Measurements from ENCODE around the gene TLK2.

The TLK2 gene

GRCh38 chr17:62614142-62614541 lies 135.5 kb downstream of the TLK2 start:
- Histone ChIP-seq H2BK12ac (ENCODE audit: low read length) (no peak overlapping the region), H3K23ac (ENCODE audit: low read depth, low read length, poor library complexity) (no peak overlapping the region), H4K91ac (ENCODE audit: low read depth, low read length, poor library complexity) (no peak overlapping the region), H3K27me3 (ENCODE audit: control insufficient read depth in 3 of 3, insufficient read depth in 3 of 3, low read depth in 1 of 3, low read length in 3 of 3) (no peaks in the 10 kb centered on the region), H4K8ac (ENCODE audit: low read depth, low read length) (no peak overlapping the region), H3K4me3 (ENCODE audit: low read length in 2 of 2) (no peak overlapping the region), H3K79me1 (ENCODE audit: low read depth, low read length) (no peaks in the 10 kb centered on the region), H2AK5ac (ENCODE audit: low read depth, low read length) (no peak overlapping the region), H3K14ac (ENCODE audit: low read length) (no peak overlapping the region), H3K9me3 (replicated peaks in 1 of 2; ENCODE audit: control insufficient read depth in 2 of 2, insufficient read depth in 1 of 2, low read depth in 1 of 2, low read length in 2 of 2) (no peaks in the 10 kb centered on the region), H2BK5ac (ENCODE audit: low read length) (no peak overlapping the region), H2BK120ac (ENCODE audit: low read depth, low read length) (no peak overlapping the region), H3K9ac (ENCODE audit: low read depth, low read length, poor library complexity) (no peak overlapping the region), H3K36me3 (replicated peaks in 1 of 2; ENCODE audit: control insufficient read depth in 2 of 2, insufficient read depth in 2 of 2, low read length in 2 of 2) (peaks cover 24 to 67% of the 10 kb centered on the region in 2 donors), H3K4me2 (ENCODE audit: insufficient read depth, low read length, poor library complexity, severe bottlenecking) (no peak overlapping the region), H3K27ac (replicated peaks; ENCODE audit: low read length) (no peak overlapping the region), H3K4me1 (ENCODE audit: control insufficient read depth in 2 of 2, insufficient read depth in 1 of 2, low read depth in 1 of 2, low read length in 2 of 2) (peaks cover 14 to 25% of the 10 kb centered on the region in 2 donors), H3K18ac (ENCODE audit: low read length) (no peak overlapping the region), H2BK15ac (ENCODE audit: low read length) (no peak overlapping the region), H3K4ac (ENCODE audit: low read length) (no peak overlapping the region), H2AFZ (ENCODE audit: low read length) (no peak overlapping the region)
- WGBS, 2 donors (ENCODE audit: extremely low coverage in 2 of 2, insufficient read length in 2 of 2, insufficient replicate concordance in 1 of 2): no CpG with 5 or more reads among the region's 6 CpGs
- no peak for DNase-seq (ENCODE audit: low spot score)

GRCh38 chr17:62615503-62615902 lies 136.9 kb downstream of the TLK2 start:
- H2BK120ac ChIP-seq (ENCODE audit: low read depth, low read length): no peak overlapping the region
- no peak overlapping the region for H4K8ac ChIP-seq (ENCODE audit: low read depth, low read length)
- no peaks in the 10 kb centered on the region for H3K79me1 ChIP-seq (ENCODE audit: low read depth, low read length)
- H3K4me3 ChIP-seq (ENCODE audit: low read length in 2 of 2): no peak overlapping the region
- H3K4me2 ChIP-seq (ENCODE audit: insufficient read depth, low read length, poor library complexity, severe bottlenecking): no peak overlapping the region
- no peak overlapping the region for H2BK15ac ChIP-seq (ENCODE audit: low read length)
- no peak overlapping the region for H3K4ac ChIP-seq (ENCODE audit: low read length)
- no peak overlapping the region for H2AK5ac ChIP-seq (ENCODE audit: low read depth, low read length)
- H4K91ac ChIP-seq (ENCODE audit: low read depth, low read length, poor library complexity): no peak overlapping the region
- H2BK5ac ChIP-seq (ENCODE audit: low read length): no peak overlapping the region
- no peaks in the 10 kb centered on the region for H3K9me3 ChIP-seq (replicated peaks in 1 of 2; ENCODE audit: control insufficient read depth in 2 of 2, insufficient read depth in 1 of 2, low read depth in 1 of 2, low read length in 2 of 2)
- no peak overlapping the region for H3K18ac ChIP-seq (ENCODE audit: low read length)
- no peak overlapping the region for H3K23ac ChIP-seq (ENCODE audit: low read depth, low read length, poor library complexity)
- peaks cover 14 to 54% of the 10 kb centered on the region in 2 donors for H3K36me3 ChIP-seq (replicated peaks in 1 of 2; ENCODE audit: control insufficient read depth in 2 of 2, insufficient read depth in 2 of 2, low read length in 2 of 2)
- no peak overlapping the region for H2AFZ ChIP-seq (ENCODE audit: low read length)
- H2BK12ac ChIP-seq (ENCODE audit: low read length): no peak overlapping the region
- H3K9ac ChIP-seq (ENCODE audit: low read depth, low read length, poor library complexity): no peak overlapping the region
- H3K27ac ChIP-seq (replicated peaks; ENCODE audit: low read length): no peak overlapping the region
- no CpG with 5 or more reads among the region's 4 CpGs for WGBS, 2 donors (ENCODE audit: extremely low coverage in 2 of 2, insufficient read length in 2 of 2, insufficient replicate concordance in 1 of 2)
- no peak overlapping the region for H3K14ac ChIP-seq (ENCODE audit: low read length)
- H3K4me1 ChIP-seq (ENCODE audit: control insufficient read depth in 2 of 2, insufficient read depth in 1 of 2, low read depth in 1 of 2, low read length in 2 of 2): peaks cover 14 to 27% of the 10 kb centered on the region in 2 donors
- H3K27me3 ChIP-seq (ENCODE audit: control insufficient read depth in 3 of 3, insufficient read depth in 3 of 3, low read depth in 1 of 3, low read length in 3 of 3): no peaks in the 10 kb centered on the region
- DNase-seq (ENCODE audit: low spot score): no peak

DNA sequence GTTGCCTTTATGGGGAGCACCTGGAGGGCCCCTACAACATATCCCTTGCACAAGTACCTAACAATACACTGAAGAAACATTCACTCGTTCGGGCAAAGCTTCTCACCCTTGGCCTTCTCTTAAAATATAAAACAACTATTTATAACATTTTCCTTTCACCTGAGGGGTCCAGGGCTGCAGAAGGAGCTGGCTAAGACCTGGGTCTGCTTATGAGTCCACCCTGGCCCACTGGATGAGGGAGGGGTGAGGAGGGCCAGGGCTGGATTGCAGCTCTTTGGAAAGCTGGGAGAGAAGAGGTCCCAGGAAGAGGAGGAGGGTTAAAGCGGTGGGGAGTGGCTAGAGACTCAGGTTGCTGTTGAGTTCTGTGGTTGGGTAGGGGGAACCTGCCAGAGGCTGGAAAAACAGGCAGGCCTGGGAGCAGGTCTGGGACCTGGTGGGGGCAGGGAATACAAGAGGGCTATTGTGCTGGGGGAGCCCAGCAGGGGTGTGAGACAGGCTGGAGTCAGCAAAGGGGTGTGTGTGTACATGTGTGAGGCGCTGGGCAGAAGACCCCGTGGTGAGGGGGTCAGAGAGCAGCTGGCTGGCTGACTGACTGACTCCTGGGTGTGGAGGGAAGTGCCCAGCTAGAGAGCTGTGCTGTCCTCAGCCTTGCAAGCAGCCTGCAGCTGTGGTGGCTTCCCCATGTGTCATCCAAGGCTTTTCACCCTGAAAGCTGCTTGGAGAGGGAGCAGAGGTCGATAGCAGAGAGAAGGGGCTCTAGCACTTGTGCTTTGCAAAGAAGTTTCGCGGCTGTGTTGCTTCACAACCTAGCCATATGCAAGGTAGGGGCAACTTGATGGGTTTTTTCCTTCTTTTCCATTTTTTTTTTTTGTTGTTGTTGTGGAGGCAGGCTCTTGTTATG lies 138.6 kb downstream of the TLK2 start:
- H3K4ac ChIP-seq (ENCODE audit: low read length): no peak overlapping the region
- no peak overlapping the region for H4K91ac ChIP-seq (ENCODE audit: low read depth, low read length, poor library complexity)
- H3K27me3 ChIP-seq (ENCODE audit: control insufficient read depth in 3 of 3, insufficient read depth in 3 of 3, low read depth in 1 of 3, low read length in 3 of 3): no peaks in the 10 kb centered on the region
- peak overlapping the region; percentile 73 for H2AK5ac ChIP-seq (ENCODE audit: low read depth, low read length)
- peak overlapping the region; percentile 80 for H3K9ac ChIP-seq (ENCODE audit: low read depth, low read length, poor library complexity)
- H3K4me2 ChIP-seq (ENCODE audit: insufficient read depth, low read length, poor library complexity, severe bottlenecking): no peak overlapping the region
- peaks cover 11 to 36% of the 10 kb centered on the region in 2 donors for H3K36me3 ChIP-seq (replicated peaks in 1 of 2; ENCODE audit: control insufficient read depth in 2 of 2, insufficient read depth in 2 of 2, low read length in 2 of 2)
- H3K18ac ChIP-seq (ENCODE audit: low read length): peak overlapping the region; percentile 86
- peak overlapping the region; percentile 96 for H3K14ac ChIP-seq (ENCODE audit: low read length)
- peaks cover 14 to 27% of the 10 kb centered on the region in 2 donors for H3K4me1 ChIP-seq (ENCODE audit: control insufficient read depth in 2 of 2, insufficient read depth in 1 of 2, low read depth in 1 of 2, low read length in 2 of 2)
- H2BK120ac ChIP-seq (ENCODE audit: low read depth, low read length): no peak overlapping the region
- H2BK12ac ChIP-seq (ENCODE audit: low read length): no peak overlapping the region
- no peak overlapping the region for H3K4me3 ChIP-seq (ENCODE audit: low read length in 2 of 2)
- no peak overlapping the region for H4K8ac ChIP-seq (ENCODE audit: low read depth, low read length)
- H3K79me1 ChIP-seq (ENCODE audit: low read depth, low read length): no peaks in the 10 kb centered on the region
- H2BK5ac ChIP-seq (ENCODE audit: low read length): peak overlapping the region; percentile 55
- peak overlapping the region; percentile 52 for H2BK15ac ChIP-seq (ENCODE audit: low read length)
- no peak overlapping the region for H2AFZ ChIP-seq (ENCODE audit: low read length)
- H3K27ac ChIP-seq (replicated peaks; ENCODE audit: low read length): peak overlapping the region; percentile 89
- peak overlapping the region; percentile 2 for H3K23ac ChIP-seq (ENCODE audit: low read depth, low read length, poor library complexity)
- no peaks in the 10 kb centered on the region for H3K9me3 ChIP-seq (replicated peaks in 1 of 2; ENCODE audit: control insufficient read depth in 2 of 2, insufficient read depth in 1 of 2, low read depth in 1 of 2, low read length in 2 of 2)
- DNase-seq (ENCODE audit: low spot score): peak; percentile 51
- WGBS, 2 donors (ENCODE audit: extremely low coverage in 2 of 2, insufficient read length in 2 of 2, insufficient replicate concordance in 1 of 2): no CpG with 5 or more reads among the region's 8 CpGs

DNA sequence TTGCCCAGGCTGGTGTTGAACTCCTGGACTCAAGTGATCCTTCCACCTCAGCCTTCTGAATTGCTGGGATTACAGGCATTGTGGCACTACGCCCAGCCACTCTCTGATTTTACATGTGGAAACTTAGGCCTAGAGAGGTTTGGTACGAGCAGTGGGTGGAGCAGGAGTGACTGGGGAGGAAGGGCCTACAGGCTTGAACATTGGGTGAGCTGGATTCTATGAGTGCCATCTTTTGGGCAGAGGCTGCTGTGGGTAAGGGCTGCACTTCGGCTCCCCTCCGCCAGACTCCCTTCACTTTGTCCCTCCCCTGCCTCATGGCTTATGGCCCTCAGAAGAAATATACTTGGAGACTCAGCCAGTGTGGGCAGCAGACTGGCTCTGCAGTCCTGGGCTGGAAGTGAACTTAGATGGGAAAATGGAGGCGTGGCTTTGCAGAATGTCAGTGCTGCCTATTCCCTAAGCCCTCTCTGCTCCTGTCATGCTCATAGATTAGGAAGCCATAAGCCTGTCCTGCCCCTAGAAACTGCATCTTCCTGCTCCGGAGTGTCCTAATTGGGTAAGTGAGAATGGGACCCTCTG lies 139.4 kb downstream of the TLK2 start:
- Histone ChIP-seq H2AK5ac (ENCODE audit: low read depth, low read length) (no peak overlapping the region), H3K14ac (ENCODE audit: low read length) (peak overlapping the region; percentile 0), H2BK5ac (ENCODE audit: low read length) (no peak overlapping the region), H3K4me2 (ENCODE audit: insufficient read depth, low read length, poor library complexity, severe bottlenecking) (no peak overlapping the region), H3K79me1 (ENCODE audit: low read depth, low read length) (no peaks in the 10 kb centered on the region), H2BK15ac (ENCODE audit: low read length) (peak overlapping the region; percentile 52), H2AFZ (ENCODE audit: low read length) (no peak overlapping the region), H3K4me3 (ENCODE audit: low read length in 2 of 2) (no peak overlapping the region), H3K4ac (ENCODE audit: low read length) (no peak overlapping the region), H4K8ac (ENCODE audit: low read depth, low read length) (no peak overlapping the region), H2BK120ac (ENCODE audit: low read depth, low read length) (no peak overlapping the region), H4K91ac (ENCODE audit: low read depth, low read length, poor library complexity) (no peak overlapping the region), H3K9ac (ENCODE audit: low read depth, low read length, poor library complexity) (no peak overlapping the region), H2BK12ac (ENCODE audit: low read length) (no peak overlapping the region), H3K18ac (ENCODE audit: low read length) (peak overlapping the region; percentile 15), H3K36me3 (replicated peaks in 1 of 2; ENCODE audit: control insufficient read depth in 2 of 2, insufficient read depth in 2 of 2, low read length in 2 of 2) (peaks cover 11 to 34% of the 10 kb centered on the region in 2 donors), H3K27ac (replicated peaks; ENCODE audit: low read length) (peak overlapping the region; percentile 89), H3K23ac (ENCODE audit: low read depth, low read length, poor library complexity) (no peak overlapping the region), H3K4me1 (ENCODE audit: control insufficient read depth in 2 of 2, insufficient read depth in 1 of 2, low read depth in 1 of 2, low read length in 2 of 2) (peaks cover 14 to 27% of the 10 kb centered on the region in 2 donors), H3K27me3 (ENCODE audit: control insufficient read depth in 3 of 3, insufficient read depth in 3 of 3, low read depth in 1 of 3, low read length in 3 of 3) (no peaks in the 10 kb centered on the region), H3K9me3 (replicated peaks in 1 of 2; ENCODE audit: control insufficient read depth in 2 of 2, insufficient read depth in 1 of 2, low read depth in 1 of 2, low read length in 2 of 2) (no peaks in the 10 kb centered on the region)
- no CpG with 5 or more reads among the region's 6 CpGs for WGBS, 2 donors (ENCODE audit: extremely low coverage in 2 of 2, insufficient read length in 2 of 2, insufficient replicate concordance in 1 of 2)
- no peak for DNase-seq (ENCODE audit: low spot score)

All from neuronal stem cell (in vitro differentiated cells).